Erythroblast (primary cell): Measurements from ENCODE around the gene KIAA0753.
"Not testable (repeated sequence)": the region's sequence is repeated elsewhere in the genome, so short reads cannot be mapped to it uniquely, and the experiment has no call there.

Source experiments
- DNase-seq, 2 experiments: peaks; one replicate each; lab custom pipeline; 2025; lab: John Stamatoyannopoulos, UW
- GATA1 ChIP-seq: IDR thresholded peaks from 2 replicates; pipeline ENCODE4 v1.6.1; 2011; ENCODE audit warnings: low read depth, mild to moderate bottlenecking, control low read depth, low read length, moderate library complexity
- POLR2A ChIP-seq: IDR thresholded peaks from 2 replicates; pipeline ENCODE4 v1.6.1; 2011; ENCODE audit warnings: mild to moderate bottlenecking, low read length

The KIAA0753 gene

DNA sequence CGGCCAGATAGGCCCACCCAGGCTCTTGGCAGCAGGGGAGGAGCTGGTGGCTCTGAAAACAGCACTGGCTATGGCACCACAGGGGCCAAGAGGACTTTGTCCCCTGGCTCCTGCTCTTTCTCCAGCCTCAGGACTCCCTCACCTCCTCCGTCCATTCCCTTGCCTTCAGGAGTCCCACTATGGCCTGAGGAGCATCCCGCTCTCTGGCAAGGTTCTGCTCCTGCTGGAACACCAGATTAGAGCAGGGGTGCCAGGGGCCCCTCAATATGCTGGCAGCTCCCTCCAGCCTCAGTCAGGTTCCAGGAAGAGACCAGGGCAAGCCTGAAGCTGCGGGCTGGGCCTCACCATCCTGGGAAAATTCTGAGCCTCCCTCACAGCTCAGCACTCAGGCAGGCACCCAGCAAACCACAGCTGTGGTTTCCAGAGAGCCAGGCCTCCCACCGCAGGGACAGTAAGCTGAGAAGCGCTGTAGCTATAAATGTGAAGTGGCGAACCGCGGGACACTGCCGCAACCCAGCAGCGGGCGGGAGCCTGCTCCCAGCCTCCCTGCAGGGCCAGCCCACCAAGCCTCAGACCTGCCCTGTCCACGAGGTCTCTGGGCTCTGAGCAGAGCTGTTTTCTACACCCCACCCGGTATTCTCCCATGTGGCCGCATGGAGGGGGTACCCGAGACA, 36.8 kb upstream of the KIAA0753 start:
- TF ChIP-seq GATA1 (no peak), POLR2A (no peak)
- no peak for DNase-seq

DNA sequence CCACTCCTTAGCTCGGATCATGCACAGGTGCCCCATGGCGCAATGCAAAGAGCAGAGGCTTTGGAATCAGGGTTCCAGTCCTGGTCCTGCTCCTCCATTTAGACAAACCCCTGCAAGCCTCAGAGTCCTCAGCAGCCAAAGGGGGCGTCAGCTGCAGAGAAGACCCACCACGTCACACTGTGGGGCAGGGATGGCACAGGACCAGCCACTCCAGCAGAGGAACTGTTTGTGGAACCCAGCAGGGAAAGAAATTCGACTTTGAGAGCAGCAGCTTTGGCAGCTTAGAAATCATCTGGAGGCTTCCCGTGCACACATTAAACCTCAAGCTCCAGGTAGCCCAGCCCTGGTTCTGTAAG, 36.3 kb upstream of the KIAA0753 start:
- DNase-seq: no peak
- TF ChIP-seq GATA1 (no peak), POLR2A (no peak)

DNA sequence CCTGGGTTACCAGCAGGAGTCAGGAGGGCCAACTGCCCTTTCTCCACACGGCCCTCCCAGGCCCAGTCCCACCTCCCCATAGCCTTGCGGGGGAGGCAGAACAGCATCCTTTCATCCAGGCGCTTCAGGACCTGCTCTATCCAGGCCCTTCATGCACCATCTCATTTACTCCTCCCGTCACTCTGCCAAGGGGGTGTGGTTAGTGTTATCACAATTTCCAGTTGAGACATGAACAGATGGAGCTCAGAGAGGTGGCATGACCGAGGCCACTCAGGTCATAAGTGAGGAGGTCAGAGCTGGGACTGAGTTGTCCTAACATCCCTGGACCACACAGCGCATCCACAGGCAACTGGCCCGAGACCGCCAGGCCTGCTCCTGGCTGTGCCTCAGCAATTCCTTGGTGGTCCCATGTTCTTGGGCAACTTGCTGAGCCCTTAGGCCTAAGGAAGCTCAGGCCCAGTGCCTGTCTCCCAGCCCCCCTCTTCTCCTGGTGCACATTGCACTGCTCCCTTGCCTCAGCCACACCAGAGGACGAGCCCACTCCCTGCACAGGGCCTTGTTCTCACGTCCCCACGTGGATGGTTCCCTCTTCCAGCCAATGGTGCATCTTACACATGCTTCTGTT, 34.8 kb upstream of the KIAA0753 start:
- no peak for TF ChIP-seq POLR2A
- TF ChIP-seq GATA1: no peak
- peak; percentile 82 to 86 for DNase-seq

DNA sequence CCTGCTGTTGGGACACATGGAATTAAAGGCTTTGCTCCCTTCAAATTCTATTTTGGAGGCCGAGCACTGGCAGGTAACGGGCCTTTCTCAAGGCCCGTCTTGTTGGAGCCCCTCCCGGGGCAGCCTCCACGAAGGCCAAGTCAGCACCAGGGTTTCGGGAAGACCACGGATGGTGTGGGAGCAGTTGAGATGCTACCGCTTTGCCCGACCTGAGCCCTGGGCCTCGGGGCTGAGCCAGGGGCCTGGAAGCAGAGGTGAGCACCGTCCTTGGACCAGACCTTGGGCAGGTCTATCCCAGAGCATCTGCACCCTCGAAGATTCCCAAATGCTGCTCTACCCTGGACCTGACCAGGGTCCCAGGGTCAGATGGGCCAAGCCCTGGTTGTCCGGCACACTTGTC, 34.1 kb upstream of the KIAA0753 start:
- no peak for TF ChIP-seq POLR2A
- TF ChIP-seq GATA1: no peak
- no peak for DNase-seq

DNA sequence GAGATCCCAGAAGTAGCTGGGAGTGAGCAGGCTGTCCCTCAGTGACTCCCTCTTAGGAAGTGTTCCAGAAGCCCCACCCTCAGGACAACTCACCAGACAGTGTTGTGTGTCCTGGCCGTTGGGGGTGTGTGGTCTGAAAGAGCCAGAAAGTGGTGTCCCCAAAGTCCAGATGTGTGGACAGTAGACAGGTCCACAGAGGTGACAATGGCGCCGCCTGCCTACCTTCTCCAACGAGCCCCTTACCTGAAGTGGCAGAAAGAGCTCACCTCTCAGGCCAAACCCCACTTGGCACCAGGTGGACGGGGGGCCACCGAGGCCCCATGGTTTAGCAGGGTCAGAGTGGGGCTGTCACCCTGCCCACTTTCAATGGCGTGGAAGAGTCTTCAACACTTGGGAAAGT, 30.9 kb upstream of the KIAA0753 start:
- no peak for DNase-seq
- no peak for TF ChIP-seq POLR2A
- no peak for TF ChIP-seq GATA1

DNA sequence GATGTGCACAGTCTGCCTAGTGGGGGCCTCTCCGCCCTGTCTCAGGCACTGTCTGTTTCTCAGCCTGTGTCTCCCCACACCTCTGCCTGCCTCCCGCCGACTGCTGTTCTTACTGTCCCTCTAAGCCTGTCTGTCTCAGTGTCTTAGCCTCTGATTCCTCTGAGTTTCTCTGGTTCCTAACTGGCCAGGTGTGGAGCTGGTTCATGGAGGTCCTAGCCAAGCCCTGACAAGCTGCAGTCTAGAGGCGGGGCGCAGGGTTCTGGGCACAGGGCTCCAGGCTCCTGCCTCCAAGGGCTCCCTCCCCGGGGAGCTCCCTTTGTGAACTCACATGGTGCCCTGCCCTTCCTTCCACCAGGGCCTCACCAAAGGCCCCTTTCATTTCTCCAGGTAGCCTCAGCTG, 30.5 kb upstream of the KIAA0753 start:
- no peak for DNase-seq
- no peak for TF ChIP-seq GATA1
- TF ChIP-seq POLR2A: no peak

DNA sequence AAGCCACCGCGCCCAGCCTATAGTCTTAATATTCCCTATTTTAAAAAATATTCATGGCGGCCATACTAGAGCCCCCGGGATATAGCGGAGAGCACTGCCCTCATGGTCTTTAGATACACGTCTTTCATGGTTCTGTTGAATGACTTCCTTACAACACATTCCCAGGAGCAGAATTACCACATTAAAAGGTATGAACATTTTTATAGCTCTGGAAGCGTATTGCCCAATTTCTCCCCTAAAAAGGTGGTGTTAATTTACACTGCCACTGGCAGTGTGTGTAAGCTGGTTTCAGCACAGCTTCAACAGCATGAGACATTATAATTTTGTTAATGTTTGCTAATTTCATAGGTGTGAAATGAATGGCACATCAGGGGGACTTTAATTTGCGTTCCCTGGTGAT, 30.1 kb upstream of the KIAA0753 start:
- TF ChIP-seq GATA1 (no peak), POLR2A (no peak)
- no peak for DNase-seq

DNA sequence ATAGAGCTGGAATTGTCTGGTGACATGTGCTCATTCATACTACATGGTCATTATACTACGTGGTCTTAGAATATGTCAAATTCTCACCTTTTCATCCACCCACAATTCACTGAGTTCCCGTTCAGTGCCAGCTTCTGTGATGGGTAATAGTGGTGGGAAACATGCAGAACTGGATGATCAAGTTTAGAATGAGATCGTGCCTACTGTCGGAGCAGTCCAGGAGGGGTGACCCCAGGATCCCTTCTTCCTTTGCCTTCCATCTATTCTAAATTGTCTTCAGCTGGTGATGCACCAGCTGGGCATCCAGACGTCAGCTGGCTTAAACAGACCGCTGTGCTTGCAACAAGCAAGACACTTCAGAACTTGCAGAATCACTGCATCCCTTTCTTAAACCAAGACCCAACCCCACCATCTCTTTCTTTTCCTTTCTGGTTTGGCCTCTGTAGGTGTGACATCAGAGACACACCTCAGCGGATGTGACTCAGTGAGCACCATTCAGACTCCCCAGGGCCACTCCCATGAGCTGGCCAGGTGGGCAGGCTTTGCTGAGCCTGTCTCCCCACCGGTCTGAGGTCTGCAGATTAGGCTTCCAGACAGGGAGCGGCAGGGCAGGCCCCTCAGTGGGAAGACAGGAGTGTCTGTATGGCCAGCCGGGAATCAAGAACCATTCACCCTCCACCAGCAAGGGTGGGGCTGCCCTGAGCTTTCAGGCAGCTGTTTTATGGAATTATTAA, 29.1 kb upstream of the KIAA0753 start:
- no peak for DNase-seq
- TF ChIP-seq POLR2A: no peak
- TF ChIP-seq GATA1: no peak

DNA sequence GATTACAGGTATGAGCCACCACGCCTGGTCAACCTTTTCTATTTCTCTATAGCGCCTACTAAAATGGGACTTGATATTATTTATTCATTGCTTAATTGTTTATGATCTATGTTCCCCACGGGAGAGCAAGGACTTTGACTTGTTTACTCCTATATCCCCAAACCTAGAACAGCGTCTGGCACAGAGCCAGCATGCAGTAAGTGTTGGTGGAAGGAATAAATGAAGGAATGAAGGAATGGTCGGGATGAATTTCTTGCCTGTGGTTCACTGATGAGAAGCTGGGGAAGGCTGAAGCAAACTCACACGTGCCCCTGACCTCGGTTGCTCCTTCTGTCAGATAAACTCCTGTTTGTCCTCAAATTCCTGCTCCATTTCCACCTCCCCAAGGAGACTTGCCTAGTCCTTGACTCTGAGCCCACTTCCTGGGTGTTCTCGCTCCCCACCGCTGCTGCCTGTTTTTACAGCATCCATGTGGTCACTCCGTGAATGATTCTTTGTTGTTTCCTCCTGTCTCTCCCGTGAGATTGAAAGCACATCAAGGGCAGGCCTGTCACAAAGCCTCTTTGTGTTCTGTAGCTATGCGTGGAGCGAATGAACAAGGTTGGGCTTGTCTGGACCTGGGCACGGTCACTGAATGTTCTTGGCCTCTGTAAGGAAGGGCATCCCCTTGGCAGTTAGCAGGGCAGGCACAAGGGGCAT, 28.4 kb upstream of the KIAA0753 start:
- DNase-seq: no peak
- no peak for TF ChIP-seq POLR2A
- no peak for TF ChIP-seq GATA1

DNA sequence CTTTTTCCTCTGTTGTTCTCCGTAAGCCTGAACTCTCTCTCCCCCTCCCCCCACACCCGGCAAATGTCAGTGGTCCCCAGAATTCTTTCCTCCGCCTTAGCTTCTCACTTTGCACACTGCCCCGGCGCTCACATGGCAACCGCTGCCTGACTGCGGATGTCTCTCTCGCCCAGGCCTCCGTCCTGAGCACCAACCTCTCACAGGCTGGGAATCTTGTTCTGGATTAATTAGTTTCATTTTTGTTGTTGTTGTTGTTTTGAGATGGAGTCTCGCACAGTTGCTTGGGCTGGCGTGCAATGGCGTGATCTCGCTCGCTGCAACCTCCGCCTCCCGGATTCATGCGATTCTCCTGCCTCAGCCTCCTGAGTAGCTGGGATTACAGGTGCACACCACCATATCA, 27.7 kb upstream of the KIAA0753 start:
- no peak for DNase-seq
- TF ChIP-seq POLR2A: no peak
- TF ChIP-seq GATA1: no peak

DNA sequence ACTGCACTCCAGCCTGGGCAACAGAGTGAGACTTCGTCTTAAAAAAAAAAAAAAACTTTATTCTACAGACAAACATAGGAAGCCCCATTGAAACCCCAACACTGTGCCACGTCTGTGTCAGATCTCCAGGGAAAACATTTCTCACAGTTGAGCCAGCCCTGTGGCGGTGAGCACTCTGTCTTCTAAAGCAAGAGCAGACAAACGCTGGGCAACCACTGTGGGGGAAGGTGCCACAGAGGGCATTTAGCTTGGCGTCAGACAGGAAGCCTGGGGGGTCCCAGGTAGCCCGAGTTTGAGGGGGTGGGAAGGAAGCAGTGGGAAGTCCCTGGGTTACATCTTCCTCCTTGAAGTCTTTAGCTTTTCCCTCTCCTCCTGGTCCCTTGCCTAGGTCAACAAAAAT, 27.0 kb upstream of the KIAA0753 start:
- no peak for TF ChIP-seq GATA1
- no peak for TF ChIP-seq POLR2A
- no peak for DNase-seq

DNA sequence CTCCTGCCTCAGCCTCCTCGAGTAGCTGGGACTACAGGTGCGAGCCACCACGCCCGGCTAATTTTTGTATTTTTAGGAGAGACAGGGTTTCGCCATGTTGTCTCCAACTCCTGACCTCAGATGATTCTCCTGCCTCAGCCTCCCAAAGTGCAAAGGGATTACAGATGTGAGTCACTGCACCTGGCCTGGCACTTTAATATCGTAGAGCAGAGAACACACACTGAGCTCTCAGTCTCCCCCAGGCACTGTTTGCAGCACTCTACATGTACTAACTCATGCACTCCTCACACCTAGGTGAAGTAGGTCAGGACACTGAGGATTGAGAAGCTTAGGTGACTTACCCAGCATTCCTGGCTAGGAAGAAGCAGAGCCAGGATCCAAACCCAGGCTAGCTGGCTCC, 26.0 kb upstream of the KIAA0753 start:
- no peak for TF ChIP-seq POLR2A
- no peak for TF ChIP-seq GATA1
- DNase-seq: no peak

DNA sequence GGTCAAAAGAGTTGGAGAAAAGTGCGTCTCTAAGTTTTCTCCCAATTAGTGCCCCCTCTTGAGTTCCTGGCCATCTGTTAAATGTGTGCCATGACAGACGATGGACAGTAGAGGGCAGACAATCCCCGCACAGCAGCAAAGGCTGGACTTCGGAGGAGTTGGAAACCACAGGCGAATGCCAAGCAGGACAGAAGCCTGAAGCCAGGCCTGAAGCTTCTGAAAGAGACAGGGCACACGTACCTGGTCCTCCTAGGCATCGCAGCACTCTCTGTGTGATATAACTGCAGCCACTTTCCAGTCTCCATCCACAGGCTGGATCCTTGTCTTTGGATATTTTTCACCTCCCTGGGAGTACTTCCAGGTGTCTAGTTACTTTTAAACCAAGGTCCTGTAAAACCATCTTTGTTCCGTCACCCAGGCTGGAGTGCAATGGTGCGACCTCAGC, 25.6 kb upstream of the KIAA0753 start:
- peak; percentile 68 to 82 for DNase-seq
- TF ChIP-seq GATA1 (no peak), POLR2A (no peak)

DNA sequence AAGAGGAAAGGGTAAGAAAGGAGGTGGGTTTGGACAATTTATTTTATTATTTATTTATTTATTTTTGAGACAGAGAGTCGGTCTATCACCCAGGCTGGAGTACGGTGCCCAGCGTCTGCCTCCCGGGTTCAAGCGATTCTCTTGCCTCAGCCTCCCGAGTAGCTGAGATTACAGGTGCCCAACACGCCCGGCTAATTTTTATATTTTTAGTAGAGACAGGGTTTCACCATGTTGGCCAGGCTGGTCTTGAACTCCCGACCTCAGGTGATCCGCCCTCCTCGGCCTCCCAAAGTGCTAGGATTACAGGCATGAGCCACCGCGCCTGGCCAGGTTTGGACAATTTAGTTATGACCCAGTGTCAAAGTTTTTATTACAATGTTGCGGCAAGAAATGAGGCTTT, 22.7 kb upstream of the KIAA0753 start:
- DNase-seq: not testable (repeated sequence)
